ENCODE measurements around the gene MADD.
"Not testable (repeated sequence)": the region's sequence is repeated elsewhere in the genome, so short reads cannot be mapped to it uniquely, and the experiment has no call there.

MADD gene

DNA sequence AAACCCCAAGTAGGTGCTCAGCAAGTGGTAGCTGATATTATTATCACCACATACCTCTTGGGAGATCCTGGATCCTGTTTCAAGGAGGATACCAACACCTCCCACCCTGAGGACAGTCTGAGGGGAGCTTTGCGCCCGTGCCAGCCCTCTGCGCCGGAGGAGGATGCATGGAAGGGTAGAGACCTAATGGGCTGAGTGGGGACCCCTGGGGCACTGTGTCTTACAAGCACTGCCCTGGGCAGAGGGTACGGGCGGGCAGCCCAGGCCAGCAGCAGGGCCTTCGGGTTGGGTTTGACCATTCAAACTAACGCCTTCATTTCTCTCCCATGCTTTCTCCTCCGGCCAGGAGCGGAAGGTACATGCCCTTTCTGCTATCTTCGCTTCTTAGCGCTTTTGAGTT is 56.3 kb downstream of the MADD start:
- no peak for DNase-seq

GRCh38 chr11:47327025-47327424 is 57.1 kb downstream of the MADD start:
- no peak for DNase-seq

GRCh38 chr11:47327949-47328348 is 58.0 kb downstream of the MADD start:
- DNase-seq: no peak

- DNase-seq: no peak
These were observed 58.8 kb downstream of the MADD start for GRCh38 chr11:47328449-47329390.

- DNase-seq: no peak
These were observed 59.6 kb downstream of the MADD start for GRCh38 chr11:47329431-47329986.

- DNase-seq: peak; percentile 30
These were observed 60.3 kb downstream of the MADD start for GRCh38 chr11:47329987-47330931.

GRCh38 chr11:47331454-47332302 is 61.7 kb downstream of the MADD start:
- DNase-seq: no peak

DNA sequence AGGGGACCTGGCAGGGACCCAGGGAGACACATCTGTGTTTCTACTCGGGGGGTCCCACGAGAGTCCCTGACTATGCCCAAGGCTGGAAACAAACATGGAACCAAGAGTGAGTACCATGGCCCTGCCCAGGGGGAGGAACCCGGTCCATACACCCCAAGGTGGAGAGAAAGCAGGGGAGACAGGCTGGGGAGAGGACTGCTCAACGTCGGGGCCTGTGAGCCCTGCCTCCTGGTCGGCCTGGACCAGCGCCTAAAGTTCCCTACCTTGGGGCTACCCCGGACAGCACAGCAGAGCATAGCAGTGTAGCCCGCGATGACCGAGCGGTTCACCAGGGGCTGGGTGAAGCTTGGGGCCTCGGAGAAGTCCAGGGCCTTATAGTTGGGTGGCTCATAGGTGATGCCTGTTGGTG is 62.4 kb downstream of the MADD start:
- DNase-seq: no peak

DNA sequence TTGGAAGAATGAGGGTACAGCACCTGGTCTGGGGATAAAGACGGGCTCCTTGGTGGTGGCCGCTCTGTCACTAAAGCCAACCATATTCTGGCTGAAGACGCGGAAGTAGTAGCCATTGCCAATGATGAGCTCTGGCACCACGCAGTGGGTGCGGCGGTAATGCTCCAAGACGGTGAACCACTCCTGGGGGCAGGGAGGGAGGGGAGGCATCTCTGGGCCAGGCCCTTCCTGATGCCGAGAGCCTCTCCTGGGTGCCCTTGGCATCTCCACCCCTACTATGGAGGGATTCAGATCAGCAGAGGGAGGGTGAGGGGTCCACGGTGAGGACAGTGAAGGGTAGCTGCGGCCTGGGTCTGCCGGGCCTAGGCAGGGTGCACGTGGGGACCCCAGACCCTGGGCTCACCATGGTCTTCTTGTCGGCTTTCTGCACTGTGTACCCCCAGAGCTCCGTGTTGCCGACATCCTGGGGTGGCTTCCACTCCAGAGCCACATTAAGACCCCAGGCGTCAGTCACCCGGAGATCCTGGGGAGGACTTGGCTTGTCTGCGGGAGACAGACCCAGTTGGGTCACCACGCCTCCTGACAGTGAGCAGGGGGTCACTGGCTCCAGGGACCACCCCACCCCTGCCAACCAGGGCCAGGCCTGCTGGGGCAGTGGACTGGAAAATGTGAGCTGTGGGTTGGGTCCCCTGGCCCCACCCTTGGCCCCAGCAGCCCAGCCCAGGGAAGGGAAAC is 63.0 kb downstream of the MADD start:
- no peak for DNase-seq

DNA sequence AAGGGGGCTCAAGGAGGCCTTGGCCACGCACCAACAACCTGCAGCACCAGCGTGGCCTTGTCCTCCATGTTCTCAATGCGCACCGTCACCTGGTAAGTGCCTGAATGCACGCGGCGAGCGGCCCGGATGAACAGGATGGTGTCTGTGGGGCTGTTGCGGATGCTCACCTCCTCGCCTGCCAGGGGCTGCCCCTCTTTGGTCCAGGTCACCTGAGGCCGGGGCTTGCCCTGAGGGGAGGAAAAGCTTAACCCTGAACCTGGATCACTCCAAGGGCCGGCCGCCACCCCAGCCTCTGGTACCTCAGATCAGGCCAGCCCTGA is 63.6 kb downstream of the MADD start:
- DNase-seq: no peak

DNA sequence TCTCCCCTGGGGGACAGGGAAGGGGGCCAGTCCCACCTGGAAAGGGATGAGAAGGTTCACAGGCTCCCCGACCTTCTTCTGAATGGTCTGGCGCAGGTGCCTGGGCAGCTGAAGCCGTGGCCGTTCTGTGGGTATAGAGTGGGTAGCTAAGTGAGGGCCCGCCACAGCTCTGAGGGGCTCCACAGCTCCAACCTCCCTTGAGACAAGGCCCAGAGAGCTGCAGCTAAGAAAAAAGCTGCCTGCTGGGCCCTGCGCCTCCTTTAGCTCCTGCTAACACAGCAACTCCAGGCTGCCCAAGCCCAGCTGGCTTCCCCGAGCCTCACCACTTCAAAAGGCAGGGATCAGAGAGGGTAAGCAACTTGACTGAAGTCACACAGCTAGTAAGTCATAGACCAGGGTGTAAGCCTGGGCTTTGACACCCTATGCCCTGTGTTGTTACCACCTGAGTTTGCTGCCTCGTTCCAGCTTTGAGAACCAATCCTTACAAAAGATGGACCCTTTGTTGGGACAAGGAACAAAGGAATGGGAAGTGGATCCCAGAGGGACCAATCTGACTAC is 64.0 kb downstream of the MADD start:
- DNase-seq: no peak

GRCh38 chr11:47334699-47335411 is 64.9 kb downstream of the MADD start:
- not testable (repeated sequence) for DNase-seq

DNA sequence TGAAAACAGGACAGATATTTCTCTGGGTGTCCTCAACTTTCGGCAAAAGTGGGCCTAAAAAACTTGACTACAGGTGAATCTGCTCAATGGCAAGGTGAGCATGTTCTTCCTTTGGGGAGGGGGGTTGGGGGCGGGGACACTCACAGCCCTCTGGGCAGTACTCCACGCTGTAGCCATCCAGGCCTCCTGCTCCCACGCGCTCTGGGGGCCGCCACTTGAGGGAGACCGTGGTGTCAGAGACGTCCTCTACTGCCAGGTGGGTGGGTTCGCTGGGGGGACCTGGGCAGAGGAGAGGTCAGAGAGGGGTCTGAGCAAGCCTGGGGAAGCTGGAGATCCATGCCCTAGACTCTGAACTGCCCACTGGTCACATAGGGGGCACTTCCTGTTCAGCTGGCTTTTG is 65.8 kb downstream of the MADD start:
- no peak for DNase-seq

DNA sequence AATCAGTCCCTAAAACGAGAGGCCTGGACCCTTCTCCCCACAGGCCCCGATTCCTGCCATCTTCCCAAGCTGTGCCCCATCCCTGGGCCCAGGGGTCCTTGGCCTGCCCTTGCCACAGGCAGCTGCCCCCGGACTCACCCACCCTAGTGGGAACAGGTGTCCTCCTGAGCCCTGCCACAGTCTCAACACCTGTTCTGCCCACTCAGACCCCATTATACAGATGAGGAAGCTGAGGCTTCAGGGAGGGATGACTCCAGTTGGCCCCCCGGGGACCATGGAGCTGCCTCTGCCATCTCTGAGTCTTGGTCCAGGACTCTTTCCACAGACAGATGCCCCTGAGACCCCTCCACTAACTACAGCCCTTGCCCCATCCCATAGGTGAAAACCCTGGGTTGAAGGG is 66.7 kb downstream of the MADD start:
- no peak for DNase-seq

DNA sequence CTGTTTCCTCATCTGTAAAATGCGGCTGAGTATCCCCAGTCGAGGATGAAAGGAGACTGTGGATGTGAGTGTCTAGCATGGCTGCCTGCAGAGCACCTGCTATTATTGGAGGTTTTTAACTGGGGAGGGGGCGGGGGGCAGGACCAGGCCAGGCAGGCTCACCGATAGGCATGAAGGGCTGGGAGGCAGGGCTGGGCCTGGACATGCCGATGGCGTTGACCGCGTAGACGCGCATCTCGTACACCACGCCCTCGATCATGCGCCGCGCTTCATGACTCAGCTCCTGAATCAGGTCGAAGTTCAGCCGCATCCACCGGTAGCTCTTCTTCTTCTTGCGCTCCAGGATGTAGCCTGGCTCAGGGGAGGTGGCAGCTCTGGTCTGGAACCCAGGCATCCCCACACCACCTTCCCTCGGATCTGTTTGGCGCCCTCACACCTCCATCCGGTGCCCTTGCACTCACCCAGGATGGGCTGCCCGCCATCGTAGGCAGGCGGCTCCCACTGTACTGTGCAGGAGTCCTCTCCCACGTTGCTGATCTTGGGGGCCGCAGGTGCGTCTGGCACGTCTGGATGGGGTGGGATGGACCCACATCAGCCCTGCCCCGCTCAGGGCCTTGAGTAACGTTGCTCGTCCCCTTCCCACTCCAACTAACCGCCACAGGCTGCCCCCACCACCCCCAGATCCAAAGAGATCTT is 67.4 kb downstream of the MADD start:
- DNase-seq: no peak

GRCh38 chr11:47338396-47339241 is 68.7 kb downstream of the MADD start:
- no peak for DNase-seq

GRCh38 chr11:47340010-47340409 is 70.1 kb downstream of the MADD start:
- no peak for DNase-seq

DNA sequence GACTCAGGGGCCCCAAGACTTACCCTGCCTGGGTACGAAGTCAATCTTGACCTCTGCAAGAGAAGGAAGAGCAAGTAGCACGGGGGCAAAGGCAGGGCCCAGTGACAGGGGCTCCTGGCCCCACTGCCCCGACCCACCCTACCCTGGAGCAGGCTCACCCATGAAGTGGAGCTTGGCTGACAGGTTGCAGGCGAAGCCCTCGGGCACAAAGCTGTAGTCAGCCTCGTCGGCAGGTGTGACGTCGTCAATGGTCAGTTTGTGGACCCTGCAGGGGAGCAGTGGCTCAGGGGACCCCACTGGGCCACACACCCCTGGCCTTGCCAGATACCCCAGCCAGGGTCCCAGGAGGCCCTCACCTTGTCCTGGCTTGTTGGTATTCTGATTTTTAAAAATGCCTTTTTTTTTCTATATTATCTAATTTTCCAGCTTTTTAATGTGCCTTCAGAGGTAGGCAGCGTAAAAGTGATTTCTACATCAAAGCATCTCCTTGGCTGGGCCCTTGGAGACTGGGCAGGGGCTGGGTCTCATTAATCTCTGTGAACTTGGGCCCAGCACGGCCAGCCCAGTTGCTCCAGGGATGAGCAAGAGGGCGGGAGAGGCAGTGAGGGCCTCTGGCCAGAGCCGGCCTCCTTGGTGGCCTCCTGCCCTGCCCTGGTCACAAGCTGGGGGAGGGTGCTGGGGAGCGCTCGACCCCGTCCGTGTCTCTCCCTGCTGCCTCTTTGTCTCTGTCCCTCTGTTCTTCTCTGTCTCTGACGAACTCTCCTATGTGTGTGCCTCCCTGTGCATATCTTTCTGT is 71.2 kb downstream of the MADD start:
- DNase-seq: no peak

All from EL (cell line).